ENCODE results near the gene SLC34A2.

SLC34A2 gene

GRCh38 chr4:25722964-25723363, 67.3 kb downstream of the SLC34A2 start:
- TF ChIP-seq, protein P1, sequence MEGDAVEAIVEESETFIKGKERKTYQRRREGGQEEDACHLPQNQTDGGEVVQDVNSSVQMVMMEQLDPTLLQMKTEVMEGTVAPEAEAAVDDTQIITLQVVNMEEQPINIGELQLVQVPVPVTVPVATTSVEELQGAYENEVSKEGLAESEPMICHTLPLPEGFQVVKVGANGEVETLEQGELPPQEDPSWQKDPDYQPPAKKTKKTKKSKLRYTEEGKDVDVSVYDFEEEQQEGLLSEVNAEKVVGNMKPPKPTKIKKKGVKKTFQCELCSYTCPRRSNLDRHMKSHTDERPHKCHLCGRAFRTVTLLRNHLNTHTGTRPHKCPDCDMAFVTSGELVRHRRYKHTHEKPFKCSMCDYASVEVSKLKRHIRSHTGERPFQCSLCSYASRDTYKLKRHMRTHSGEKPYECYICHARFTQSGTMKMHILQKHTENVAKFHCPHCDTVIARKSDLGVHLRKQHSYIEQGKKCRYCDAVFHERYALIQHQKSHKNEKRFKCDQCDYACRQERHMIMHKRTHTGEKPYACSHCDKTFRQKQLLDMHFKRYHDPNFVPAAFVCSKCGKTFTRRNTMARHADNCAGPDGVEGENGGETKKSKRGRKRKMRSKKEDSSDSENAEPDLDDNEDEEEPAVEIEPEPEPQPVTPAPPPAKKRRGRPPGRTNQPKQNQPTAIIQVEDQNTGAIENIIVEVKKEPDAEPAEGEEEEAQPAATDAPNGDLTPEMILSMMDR (IDR thresholded peaks at IDR 0.05; ENCODE audit: control insufficient read depth, extremely low read depth, insufficient read depth) = no peak

GRCh38 chr4:25723409-25723808, 67.8 kb downstream of the SLC34A2 start:
- TF ChIP-seq, protein P1 (IDR thresholded peaks at IDR 0.05; ENCODE audit: control insufficient read depth, extremely low read depth, insufficient read depth) = no peak
- DNase-seq (ENCODE audit: low read depth) = no peak
- H3K4me3 ChIP-seq (ENCODE audit: low read depth, low read length) = no peak overlapping the region

More at GRCh38 chr4:25722964-25723363, 67.3 kb downstream of the SLC34A2 start:
- H3K4me3 ChIP-seq (ENCODE audit: low read depth, low read length) = no peak overlapping the region
- DNase-seq (ENCODE audit: low read depth) = no peak

DNA sequence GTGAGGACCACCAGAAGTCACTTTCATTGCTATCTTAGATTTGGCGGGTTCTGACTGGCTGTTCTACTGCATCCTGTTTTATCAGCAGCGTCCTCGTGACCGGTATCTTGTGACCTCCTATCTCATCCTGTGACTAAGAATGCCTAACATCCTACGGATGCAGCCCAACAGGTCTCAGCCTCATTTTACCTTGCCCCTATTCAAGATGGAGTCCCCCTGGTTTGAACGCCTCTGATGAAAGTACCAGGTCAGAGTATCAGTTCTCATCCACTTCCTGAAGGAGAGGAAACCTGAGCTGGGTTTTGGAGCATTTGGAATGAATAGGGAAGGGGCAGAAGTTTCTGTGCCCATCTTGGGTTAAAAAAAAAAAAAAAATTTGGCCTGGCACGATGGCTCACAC, 70.2 kb downstream of the SLC34A2 start:
- no peak overlapping the region for H3K4me3 ChIP-seq (ENCODE audit: low read depth, low read length)
- no peak for DNase-seq (ENCODE audit: low read depth)
- TF ChIP-seq, protein P1 (IDR thresholded peaks at IDR 0.05; ENCODE audit: control insufficient read depth, extremely low read depth, insufficient read depth) = no peak

- TF ChIP-seq, protein P1 (IDR thresholded peaks at IDR 0.05; ENCODE audit: control insufficient read depth, extremely low read depth, insufficient read depth) = no peak
- DNase-seq (ENCODE audit: low read depth) = no peak
These were observed 72.3 kb downstream of the SLC34A2 start for GRCh38 chr4:25727711-25728493.

More at GRCh38 chr4:25727711-25728493, 72.3 kb downstream of the SLC34A2 start:
- no peak overlapping the region for H3K4me3 ChIP-seq (ENCODE audit: low read depth, low read length)
